GM18499 (cell line): ENCODE data around the gene MOB1A.
"Not testable (repeated sequence)": the region's sequence is repeated elsewhere in the genome, so short reads cannot be mapped to it uniquely, and the experiment has no call there.

ENCODE experiments used
- ATAC-seq: cut with Tn5 transposase; IDR thresholded peaks from one replicate; pipeline ENCODE4 v1.9.1; 2021; ENCODE audit warnings: moderate number of reproducible peaks; ENCODE audit not compliant: insufficient read depth, unreplicated experiment

Gene MOB1A

DNA sequence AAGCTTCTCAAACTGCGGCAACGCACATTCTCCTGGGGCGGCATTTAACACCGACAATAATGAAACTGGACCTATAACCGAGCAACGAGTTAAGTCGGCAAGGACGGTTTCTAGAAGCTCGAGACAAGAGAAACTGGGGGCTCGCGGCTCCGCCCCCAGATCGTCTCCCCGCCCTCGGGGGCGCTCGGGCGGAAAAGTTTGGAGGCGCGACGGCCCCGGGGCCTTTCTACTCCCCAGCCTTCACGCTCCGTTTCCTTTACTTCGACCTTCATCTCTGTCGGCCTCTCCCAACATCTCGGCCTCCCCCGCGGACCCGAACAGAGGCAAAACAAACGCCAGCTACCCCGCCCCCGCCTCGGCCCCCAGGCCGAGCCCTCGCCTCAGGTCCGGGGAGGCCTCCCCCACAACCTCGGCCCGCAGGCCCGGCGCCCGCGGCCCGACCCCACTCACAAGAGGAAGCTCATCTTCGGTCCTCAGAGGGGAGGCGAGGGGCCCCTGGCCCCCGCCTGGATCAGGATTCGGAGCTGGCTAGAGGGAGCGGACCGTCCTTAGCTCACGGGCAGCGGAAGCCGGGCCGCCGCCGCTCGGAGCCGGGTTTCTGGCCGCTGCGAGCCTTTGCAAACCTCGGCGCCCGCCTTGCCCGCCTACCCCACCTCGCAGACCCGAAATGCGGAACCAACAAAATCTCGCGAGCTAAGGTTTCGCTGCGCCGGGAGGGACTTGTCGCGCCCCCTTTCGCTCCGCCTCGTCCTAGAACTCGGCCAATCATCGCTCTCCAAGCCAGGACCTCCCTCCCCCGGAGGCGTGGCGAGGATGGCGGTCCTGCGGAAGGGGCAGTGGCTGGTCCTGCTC, at the start of gene MOB1A:
TSS of gene MOB1A (minus strand) at position 669 of the 852 bp plus-strand sequence. CDS start at position 464, 205 bp downstream.
- peak; percentile 64 for ATAC-seq

DNA sequence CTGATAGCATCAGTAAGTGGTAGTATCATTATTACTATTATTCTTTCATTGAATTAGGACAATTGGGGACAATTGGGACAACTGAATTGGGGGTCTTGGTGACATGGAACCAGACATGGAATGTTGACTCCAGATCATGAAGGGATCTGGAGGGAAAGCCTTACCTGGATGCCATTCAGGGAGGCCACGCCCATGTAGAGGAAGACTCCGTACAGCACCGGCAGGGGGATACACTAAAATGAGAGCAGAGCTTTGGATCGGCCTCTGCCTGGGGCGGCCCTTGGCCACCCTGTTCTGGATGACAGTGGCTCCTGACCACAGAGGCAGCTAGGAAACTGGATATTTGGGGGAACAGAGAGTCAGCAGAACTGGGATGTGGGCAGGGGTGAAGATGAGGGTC, 49.0 kb upstream of the MOB1A start:
- ATAC-seq = no peak

DNA sequence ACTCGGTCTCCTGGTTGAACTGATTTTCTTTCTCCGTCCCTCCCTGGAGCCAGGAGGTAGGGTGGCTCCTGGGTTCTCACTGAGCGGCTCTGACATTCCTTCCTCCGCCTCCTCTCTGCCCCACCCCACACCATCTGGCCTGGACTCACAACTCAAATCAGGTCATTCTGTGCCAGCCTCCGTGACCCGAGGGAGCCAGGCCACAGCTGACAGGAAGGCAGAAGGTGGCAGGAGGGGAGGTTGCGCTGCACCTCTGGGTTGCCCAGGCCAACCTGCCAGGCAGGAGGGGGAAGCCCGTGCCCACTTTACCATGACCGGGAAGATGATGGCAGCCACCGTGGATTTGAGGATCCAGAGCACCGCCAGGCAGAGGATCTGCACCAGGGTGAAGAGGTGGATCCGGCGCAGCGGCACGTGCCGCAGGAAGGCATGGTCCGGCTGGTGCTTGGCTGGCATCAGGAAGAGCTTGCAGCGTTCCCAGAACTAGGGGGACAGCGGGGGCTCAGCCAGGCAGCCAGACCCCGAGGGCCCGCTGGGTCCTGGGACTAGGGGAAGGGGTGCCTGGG, 48.1 kb upstream of the MOB1A start:
- ATAC-seq = no peak

DNA sequence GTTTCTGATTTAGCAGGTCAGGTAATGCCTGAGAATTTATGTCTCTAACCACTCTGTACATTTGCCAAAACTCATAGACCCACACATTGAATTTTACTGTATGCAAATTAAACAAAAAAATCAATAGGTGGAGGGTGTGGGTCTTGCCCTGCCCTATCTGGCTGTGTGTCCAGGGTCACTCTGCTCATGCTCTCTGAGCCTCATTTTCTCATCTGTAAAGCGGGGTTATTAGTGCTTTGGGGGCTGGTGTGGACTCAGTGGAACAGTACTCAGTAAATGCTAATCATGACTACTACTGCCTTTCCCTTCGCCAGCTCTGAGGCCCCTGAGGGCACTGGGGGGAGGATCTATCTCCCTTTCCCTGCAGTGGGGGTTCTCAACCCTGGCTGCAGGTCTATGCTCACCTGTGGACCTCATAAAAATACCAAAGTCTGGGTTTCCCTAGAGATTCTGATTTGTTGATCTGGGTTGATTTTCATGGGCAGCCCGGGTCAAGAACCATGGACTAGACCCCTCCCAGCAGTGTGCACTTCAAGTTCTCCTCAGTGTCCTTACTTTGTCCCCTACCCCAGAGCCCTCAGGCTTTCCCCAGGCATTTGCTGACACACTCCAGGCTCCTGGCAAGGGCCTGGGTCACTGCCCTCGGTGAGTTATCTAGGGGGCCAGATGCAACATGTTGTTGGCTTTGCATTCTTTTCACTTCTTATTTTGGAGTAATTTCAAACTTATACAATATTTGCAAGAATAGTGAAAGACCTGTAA, 47.2 kb upstream of the MOB1A start:
- ATAC-seq = no peak

DNA sequence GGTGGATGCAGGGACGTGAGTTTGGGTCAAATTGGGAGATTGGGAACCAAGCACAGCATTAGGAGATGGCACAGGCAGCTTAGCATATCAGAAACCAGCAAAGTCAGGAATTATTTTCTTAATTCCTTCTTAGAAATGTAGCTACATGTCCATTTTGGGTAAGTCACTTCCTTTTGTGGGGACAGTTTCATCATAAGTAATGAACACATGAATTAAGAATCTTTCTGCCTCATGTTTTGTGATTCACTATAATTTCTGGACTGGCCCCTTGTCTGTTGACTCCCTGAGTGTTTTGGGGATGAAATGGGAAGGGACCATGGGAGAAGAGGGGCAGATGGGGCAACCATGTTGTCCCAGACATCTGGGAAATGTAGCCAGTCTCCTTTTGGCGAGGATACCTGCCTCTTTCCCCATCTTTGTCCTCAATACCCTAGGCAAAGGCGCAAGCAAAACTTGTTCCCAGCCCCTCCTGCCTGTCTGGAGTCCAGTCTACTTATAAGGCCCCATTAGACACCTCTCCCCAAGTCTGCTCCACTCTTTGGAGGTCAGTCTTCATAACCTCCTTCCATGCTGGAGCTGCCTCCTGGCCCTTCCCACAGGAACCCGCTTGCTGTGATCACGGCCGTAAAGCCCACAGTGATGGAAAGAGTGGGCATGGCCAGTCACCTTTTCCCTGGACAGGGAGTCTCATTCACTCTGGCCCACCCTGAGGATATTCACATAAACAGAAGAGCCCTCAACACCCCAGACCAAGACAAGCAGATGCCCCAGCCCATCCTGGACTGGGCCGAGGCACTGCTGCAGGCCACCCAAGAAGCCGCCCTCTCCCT, 45.5 kb upstream of the MOB1A start:
- ATAC-seq = no peak

DNA sequence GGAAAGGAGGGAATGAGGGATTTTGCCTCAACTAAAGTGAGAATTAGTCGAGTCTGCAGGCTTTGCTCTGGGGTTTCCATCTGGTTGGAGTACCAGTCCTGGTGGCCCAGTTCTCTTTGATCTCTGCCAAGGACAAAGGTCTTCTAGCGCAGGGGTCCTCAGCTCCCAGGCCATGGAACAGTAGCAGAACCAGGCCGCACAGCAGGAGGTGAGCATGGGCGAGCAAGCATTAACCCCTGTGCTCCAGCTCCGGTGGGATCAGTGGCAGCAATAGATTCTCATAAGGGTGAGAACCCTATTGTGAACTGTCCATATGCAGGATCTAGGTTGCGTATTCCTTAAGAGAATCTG, 43.6 kb upstream of the MOB1A start:
- no peak for ATAC-seq

DNA sequence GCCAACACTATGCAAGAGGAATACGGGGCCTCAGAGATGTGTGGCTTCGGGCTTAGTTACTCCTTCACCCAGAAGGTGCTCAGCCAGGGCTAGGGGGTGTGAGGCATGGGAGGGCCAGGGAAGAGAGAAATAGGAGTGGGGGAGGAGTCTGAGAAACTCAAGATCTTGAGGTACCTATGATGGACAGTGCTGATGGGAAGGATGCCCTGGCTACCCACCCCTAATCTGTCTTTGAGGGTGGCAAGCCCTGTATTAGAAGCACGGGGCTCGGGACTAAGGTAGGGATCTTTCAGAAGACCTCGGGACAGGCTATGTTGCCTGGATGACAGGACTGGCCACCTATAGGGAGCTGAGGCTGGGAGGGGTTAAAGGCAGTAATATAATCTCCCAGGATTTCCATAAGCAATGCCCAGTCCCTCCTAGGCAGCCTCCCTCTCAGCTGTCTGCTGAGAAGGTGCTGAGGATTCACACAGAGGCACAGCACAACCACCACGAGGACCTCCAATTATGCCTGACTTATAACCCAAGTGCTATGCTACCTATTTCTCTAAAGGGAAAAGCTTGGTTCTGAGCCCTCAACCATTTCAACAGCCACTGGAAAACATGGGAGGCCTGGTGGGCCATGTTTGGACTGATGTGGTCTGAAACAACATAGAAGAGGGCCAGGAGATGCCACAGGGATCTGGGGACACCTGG, 43.1 kb upstream of the MOB1A start:
- no peak for ATAC-seq

DNA sequence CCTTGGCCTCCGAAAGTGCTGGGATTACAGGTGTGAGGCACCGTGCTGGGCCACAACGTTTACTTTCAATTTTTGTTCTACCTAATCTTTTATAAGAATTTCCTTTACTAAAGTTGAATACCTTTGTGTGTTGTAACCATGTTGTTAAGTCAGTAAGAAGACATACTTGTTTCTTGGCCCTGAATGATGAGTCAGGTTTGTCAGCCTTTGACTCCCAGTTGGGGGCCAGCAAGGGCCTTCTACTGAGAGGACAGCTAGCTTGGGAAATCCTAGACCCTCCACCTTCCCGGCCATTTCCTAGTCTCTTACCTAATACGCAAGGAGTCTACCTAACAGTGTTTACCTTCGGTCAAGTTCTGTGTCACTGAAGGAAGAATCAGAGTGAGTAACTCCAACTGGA, 42.4 kb upstream of the MOB1A start:
- ATAC-seq = no peak

DNA sequence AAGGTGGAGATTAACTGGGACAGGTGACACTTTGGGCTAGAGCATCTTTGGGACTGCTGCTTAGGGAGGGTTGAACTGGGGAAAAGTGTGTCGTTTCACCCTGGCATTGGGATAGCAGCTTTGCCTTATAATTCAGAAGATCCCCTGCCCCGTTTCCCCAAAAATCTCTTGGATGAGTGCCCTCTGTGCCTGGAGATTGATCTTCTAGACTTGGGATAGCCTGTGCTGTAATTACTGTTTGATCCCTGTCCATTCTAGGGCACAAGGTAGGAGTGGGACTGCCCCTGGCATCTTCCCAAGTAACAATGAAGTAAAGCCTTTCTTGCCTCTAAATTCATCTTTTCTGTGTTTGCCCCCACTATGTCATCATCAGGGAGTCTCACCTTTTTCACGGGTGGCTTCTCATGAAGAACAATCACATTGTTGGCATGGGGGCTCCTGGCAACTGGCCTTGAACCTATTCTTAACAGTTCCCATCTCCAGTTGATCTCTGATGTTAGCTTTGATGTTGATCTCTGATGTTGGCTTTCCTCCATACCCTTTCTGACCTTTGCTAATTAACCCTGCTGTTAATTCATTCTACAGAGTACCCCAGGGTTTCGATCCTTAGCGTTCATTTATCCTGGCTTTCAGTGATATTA, 41.3 kb upstream of the MOB1A start:
- ATAC-seq = no peak

DNA sequence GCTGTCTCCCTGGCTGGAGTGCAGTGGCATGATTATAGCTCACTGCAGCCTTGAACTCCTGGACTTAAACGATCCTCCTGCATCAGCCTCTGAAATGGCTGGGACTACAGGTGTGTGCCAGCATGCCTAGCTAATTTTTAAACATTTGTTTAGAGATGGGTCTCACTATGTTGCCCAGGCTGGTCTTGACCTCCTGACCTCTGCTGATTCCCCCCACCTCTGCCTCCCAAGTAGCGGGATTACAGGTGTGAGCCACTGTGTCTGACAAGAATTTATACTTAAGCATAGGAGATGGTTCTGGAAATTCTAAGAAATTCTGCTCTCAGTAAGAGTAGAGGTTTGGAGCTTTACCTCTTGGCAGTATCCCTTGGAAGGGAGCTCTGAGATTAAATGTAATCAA, 38.0 kb upstream of the MOB1A start:
- ATAC-seq = no peak

DNA sequence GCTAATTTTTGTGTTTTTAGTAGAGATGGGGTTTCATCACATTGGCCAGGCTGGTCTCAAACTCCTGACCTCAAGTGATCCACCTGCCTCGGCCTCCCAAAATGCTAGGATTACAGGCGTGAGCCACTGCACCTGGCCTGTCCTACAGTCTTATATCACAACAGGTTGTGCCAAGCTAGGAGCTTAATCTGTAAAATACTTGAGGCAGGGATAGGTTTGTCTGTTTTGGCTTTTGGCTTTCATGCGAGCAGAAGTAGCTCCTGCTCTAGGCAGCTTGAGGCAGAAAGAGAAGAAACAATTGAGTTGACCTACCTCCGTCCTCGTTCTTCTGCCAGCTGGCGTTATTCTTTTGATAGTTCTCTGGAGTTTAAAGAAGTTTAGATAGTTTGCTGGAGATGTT, 37.1 kb upstream of the MOB1A start:
- not testable (repeated sequence) for ATAC-seq

DNA sequence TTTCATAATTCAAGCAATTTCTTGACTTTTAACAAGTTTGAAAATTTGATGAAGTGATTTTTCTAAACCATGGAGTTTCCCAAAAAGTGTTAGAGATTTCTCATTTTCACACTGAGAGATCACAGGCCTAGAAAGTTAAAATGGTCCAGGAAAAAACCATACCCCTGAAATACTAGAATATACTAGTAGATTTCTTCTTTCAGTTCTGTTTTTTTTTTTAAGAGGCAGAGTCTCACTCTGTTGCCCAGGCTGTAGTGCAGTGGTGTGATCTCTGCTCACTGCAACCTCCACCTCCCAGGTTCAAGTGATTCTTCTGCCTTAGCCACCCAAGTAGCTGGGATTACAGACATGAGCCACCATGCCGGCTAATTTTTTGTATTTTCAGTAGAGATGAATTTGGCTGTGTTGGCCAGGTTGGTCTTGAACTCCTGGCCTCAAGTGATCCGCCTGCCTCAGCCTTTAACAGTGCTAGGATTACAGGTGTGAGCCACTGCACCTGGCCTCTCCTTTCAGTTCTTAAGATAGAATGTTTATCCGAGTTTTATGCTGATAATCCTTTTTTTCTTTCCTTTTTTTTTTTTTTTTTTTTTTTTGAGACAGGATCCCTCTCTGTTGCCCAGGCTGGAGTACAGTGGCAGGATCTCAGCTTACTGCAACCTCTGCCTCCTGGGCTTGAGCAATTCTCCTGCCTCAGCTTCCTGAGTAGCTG, 34.2 kb upstream of the MOB1A start:
- ATAC-seq = no peak

DNA sequence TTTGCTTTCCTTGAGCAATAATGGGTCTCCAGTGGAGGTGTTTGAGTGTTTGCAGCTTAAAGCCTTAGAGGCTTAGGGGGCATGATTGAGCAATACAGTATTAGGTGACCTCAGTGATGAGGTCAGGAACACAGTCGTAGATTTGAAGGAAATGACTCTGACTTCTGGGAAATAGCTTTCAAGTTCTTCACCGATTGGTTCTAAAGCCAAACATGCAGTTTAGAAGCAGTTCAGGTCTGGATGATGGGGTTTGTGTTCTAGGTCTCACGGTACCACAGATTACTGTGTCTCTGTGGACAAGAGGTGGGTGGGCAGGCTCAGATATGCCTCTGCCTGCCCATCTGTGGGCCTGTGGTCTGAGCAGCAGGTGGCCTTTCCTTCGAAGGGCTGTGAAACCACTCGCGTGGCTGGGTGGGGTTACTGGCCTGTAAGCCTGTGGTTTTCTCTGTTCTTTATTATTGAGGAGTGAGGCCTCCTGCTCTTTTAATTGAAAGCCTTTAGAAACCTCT, 27.6 kb upstream of the MOB1A start:
- no peak for ATAC-seq

DNA sequence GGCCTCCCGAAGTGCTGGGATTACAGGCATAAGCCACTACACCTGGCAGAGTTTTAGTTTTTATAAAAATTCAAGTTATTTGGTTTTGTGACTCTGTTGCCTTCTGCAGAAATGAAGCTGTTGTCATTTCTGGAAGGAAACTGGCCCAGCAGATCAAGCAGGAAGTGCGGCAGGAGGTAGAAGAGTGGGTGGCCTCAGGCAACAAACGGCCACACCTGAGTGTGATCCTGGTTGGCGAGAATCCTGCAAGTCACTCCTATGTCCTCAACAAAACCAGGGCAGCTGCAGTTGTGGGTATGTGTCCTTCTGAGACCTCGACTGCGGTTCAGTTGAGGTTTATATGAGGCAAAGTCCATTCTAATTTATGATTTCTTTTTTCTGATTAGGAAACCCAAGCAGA, 26.9 kb upstream of the MOB1A start:
- ATAC-seq = no peak

DNA sequence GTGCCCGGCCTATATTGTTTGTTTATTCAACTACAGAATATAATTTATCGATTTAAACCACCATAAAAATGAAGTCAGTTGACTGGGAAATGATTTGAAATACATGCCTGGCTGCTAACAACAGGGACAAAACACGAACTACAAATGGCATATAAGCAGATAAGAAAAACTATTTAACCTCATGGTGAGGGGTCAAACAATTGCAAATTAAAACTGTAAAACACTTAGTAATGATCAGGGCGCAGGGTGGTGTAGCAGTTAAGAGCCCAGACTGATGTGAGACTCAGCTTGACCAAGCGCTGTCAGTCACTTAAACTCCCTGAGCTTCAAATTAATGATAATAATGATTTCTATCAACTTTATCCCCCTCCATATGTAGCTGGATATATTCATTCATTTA, 26.4 kb upstream of the MOB1A start:
- no peak for ATAC-seq

DNA sequence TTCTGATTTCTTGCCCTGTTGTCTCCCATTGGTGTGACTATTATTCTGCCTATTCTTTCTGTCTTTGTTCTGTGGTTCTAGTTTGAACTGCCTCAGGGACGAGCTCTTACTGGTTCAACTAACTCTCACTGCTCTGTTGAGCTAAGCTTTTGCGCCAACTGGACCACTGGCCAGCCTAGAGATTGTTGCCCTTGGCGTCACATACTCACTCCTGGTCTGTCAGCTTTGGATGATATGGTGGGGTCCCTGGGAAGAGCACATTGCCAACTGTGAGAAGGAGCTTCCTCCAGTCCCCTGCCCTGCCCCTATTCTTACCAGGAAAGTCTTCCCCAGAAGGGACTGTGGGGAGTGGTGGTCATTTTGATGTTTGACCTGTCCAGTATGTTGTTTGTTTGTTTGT, 25.8 kb upstream of the MOB1A start:
- ATAC-seq = no peak

DNA sequence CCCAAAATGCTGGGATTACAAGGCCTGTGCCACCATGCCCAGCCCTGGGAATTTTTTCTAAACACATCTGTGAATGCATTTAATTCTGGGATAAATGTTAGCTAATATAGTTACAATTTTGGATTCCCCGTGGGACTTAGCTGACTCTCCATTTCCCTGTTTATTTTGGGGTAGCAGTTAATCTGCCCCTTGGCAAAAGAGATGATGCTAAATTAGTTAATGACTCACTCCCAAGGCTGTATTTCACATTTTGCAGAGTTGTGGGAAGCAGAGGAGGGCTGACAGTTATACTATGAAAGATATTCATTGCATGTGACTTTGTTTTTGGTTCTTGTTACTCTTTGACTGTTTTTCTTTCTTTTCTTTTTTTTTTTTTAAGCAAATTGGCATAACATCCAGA, 22.9 kb upstream of the MOB1A start:
- no peak for ATAC-seq

DNA sequence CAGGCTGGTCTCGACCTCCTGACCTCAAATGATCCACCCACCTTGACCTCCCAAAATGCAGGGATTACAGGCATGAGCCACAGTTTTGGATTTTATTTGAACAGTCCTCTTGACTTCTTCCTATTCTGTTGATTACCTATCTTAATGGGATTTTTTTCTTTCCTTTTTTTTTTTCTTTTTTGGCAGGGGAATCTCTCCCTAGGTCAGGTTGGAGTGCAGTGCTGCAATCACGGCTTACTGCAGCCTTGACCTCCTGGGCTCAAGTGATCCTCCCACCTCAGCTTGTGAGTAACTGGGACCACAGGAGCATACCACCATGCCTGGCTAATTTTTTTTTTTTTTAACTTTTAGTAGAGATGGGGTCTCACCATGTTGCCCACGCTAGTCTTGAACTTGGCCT, 22.5 kb upstream of the MOB1A start:
- no peak for ATAC-seq

DNA sequence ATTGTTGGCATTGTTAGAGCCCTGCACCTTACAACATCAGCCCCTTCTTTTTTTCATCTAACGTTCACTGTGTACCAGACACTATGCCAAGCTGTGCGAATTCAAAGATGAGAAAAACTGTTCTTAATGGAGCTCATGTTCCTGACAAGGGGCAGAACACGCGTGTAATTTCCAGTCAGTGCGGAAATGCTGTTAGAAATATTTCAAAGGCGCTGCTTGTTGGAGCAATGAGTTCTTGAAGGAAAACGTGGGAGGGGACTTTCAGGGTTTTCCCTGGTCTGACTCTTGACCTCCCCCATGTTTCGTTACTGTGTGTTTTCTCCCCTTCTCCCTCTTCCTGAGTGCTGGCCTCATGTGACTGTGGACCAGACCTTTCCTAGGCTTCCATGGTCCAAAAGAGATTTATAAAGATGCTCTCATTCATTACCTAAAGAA, 21.2 kb upstream of the MOB1A start:
- ATAC-seq = no peak
